HUES6 (cell line): ENCODE measurements around the gene CFAP46.
"Not testable (repeated sequence)": the region's sequence is repeated elsewhere in the genome, so short reads cannot be mapped to it uniquely, and the experiment has no call there.

Experiments
- H3K27ac ChIP-seq: 2 replicates; pipeline ENCODE4 v1.7.0; 2013; ENCODE audit warnings: low read depth, mild to moderate bottlenecking, low read length, inconsistent platforms
- H3K27me3 ChIP-seq: 2 replicates; pipeline ENCODE4 v1.6.1; 2013; ENCODE audit warnings: low read length; ENCODE audit not compliant: control insufficient read depth, insufficient read depth
- H3K36me3 ChIP-seq: 2 replicates; pipeline ENCODE4 v1.6.1; 2013; ENCODE audit warnings: low read length; ENCODE audit not compliant: control insufficient read depth, insufficient read depth
- H3K4me1 ChIP-seq: 2 replicates; pipeline ENCODE4 v1.6.1; 2013; ENCODE audit warnings: low read length; ENCODE audit not compliant: control insufficient read depth, insufficient read depth
- H3K4me3 ChIP-seq: 2 replicates; pipeline ENCODE4 v1.5.1; 2013; ENCODE audit warnings: low read depth, low read length
- H3K9ac ChIP-seq: one replicate; pipeline ENCODE4 v1.6.1; 2013; ENCODE audit warnings: mild to moderate bottlenecking, low read length
- H3K9me3 ChIP-seq: 2 replicates; pipeline ENCODE4 v1.6.1; 2013; ENCODE audit warnings: low read depth, low read length; ENCODE audit not compliant: control insufficient read depth, insufficient read depth

Gene CFAP46

GRCh38 chr10:132960631-132961419 is 18.5 kb upstream of the CFAP46 start:
- no peaks in the 10 kb centered on the region for H3K9me3 ChIP-seq
- H3K4me3 ChIP-seq: no peak overlapping the region
- H3K27ac ChIP-seq: no peak overlapping the region
- no peaks in the 10 kb centered on the region for H3K36me3 ChIP-seq
- peaks cover 7% of the 10 kb centered on the region for H3K4me1 ChIP-seq
- H3K27me3 ChIP-seq: peaks cover 14% of the 10 kb centered on the region; the same call in 1 of the 2 replicates
- H3K9ac ChIP-seq: no peak overlapping the region

GRCh38 chr10:132960071-132960472 is 17.7 kb upstream of the CFAP46 start:
- Histone ChIP-seq H3K9me3 (no peaks in the 10 kb centered on the region), H3K4me1 (peaks cover 7% of the 10 kb centered on the region), H3K27ac (no peak overlapping the region), H3K36me3 (no peaks in the 10 kb centered on the region), H3K9ac (no peak overlapping the region), H3K27me3 (peaks cover 14% of the 10 kb centered on the region; the same call in 1 of the 2 replicates), H3K4me3 (no peak overlapping the region)

GRCh38 chr10:132959559-132959961 is 17.2 kb upstream of the CFAP46 start:
- Histone ChIP-seq H3K4me3 (no peak overlapping the region), H3K27ac (no peak overlapping the region), H3K36me3 (no peaks in the 10 kb centered on the region), H3K27me3 (peaks cover 14% of the 10 kb centered on the region; the same call in 1 of the 2 replicates), H3K4me1 (peaks cover 7% of the 10 kb centered on the region), H3K9me3 (no peaks in the 10 kb centered on the region), H3K9ac (no peak overlapping the region)

GRCh38 chr10:132958883-132959558 is 16.7 kb upstream of the CFAP46 start:
- peaks cover 13% of the 10 kb centered on the region; the same call in 1 of the 2 replicates for H3K27me3 ChIP-seq
- H3K9me3 ChIP-seq: no peaks in the 10 kb centered on the region
- H3K9ac ChIP-seq: no peak overlapping the region
- no peak overlapping the region for H3K27ac ChIP-seq
- no peak overlapping the region for H3K4me3 ChIP-seq
- H3K4me1 ChIP-seq: peaks cover 7% of the 10 kb centered on the region
- no peaks in the 10 kb centered on the region for H3K36me3 ChIP-seq

- Histone ChIP-seq H3K27me3 (peaks cover 7% of the 10 kb centered on the region; the same call in 1 of the 2 replicates), H3K27ac (no peak overlapping the region)
Observed at GRCh38 chr10:132957981-132958882, 15.9 kb upstream of the CFAP46 start.

GRCh38 chr10:132957131-132957530 is 14.8 kb upstream of the CFAP46 start:
- Histone ChIP-seq H3K9ac (no peak overlapping the region), H3K27ac (no peak overlapping the region), H3K9me3 (no peaks in the 10 kb centered on the region), H3K27me3 (no peaks in the 10 kb centered on the region; the same call in 1 of the 2 replicates), H3K36me3 (no peaks in the 10 kb centered on the region), H3K4me3 (no peak overlapping the region), H3K4me1 (peaks cover 7% of the 10 kb centered on the region)

More at GRCh38 chr10:132957981-132958882, 15.9 kb upstream of the CFAP46 start:
- Histone ChIP-seq H3K4me1 (peaks cover 7% of the 10 kb centered on the region), H3K9me3 (no peaks in the 10 kb centered on the region), H3K9ac (no peak overlapping the region), H3K4me3 (no peak overlapping the region), H3K36me3 (no peaks in the 10 kb centered on the region)

- not testable (repeated sequence) for H3K4me1 ChIP-seq, H3K9ac ChIP-seq, H3K4me3 ChIP-seq, H3K27me3 ChIP-seq, H3K9me3 ChIP-seq, H3K36me3 ChIP-seq, H3K27ac ChIP-seq
Observed at GRCh38 chr10:132956259-132956658, 13.9 kb upstream of the CFAP46 start.

GRCh38 chr10:132955479-132955878 is 13.1 kb upstream of the CFAP46 start:
- Histone ChIP-seq H3K9ac (no peak overlapping the region), H3K9me3 (no peaks in the 10 kb centered on the region), H3K36me3 (no peaks in the 10 kb centered on the region), H3K27me3 (no peaks in the 10 kb centered on the region; the same call in 1 of the 2 replicates), H3K27ac (no peak overlapping the region), H3K4me1 (0 out of 2 replicates have a peak, but pooled peaks cover 3% of the 10 kb centered on the region), H3K4me3 (no peak overlapping the region)

- Histone ChIP-seq H3K4me3 (no peak overlapping the region), H3K9me3 (no peaks in the 10 kb centered on the region), H3K36me3 (no peaks in the 10 kb centered on the region), H3K4me1 (no peaks in the 10 kb centered on the region), H3K27me3 (no peaks in the 10 kb centered on the region; the same call in 1 of the 2 replicates), H3K27ac (no peak overlapping the region), H3K9ac (no peak overlapping the region)
Observed at GRCh38 chr10:132953428-132953827, 11.1 kb upstream of the CFAP46 start.

- Histone ChIP-seq H3K4me3 (no peak overlapping the region), H3K9ac (no peak overlapping the region), H3K36me3 (no peaks in the 10 kb centered on the region), H3K9me3 (no peaks in the 10 kb centered on the region), H3K27ac (no peak overlapping the region), H3K27me3 (no peaks in the 10 kb centered on the region; the same call in 1 of the 2 replicates), H3K4me1 (no peaks in the 10 kb centered on the region)
Observed at GRCh38 chr10:132951926-132952325, 9.6 kb upstream of the CFAP46 start.
